ENCODE measurements around the gene CEP72.

DNA sequence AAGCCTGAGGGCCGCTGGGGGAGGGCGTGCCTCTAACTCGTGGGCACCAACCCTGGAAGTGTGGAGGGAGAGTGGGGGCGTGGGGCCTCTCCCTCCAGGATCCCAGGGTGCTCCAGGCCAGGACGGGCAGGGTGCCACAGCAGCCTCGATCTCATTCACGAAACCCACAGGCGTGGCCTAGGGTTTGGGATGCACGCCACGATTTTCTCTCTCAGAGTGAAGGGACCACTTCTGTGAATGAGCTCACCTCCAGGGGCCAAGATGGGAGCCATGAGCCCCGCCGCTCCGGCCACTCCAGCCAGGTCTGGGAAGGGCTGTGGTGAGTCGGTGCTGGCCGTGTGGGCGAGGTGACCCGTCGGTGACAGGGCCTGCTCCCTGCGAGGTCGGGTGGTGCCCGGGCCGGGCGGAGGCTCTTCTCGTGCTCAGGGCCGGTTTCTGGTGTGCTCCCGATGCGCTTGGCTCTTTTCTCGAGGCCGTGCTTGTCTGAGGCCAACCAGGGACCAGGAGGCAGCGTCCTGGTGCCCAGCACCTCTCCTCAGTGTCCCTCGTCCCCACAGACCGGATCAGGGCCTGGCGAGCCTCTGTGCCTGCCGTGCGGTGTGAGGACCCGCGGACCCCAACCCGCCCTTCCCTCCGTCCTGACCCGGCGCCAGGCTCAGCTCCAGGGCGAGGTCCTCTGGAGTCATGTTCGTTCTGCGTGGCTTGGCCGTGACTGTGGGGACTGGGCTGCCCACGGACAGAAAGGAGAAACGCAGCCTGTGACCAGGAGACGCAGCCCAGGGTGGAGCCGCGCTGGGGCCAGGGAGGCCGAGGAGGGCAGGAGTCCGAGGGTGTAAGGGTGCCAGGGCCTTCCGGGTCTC, 50.0 kb downstream of the CEP72 start:
- no peak for TF ChIP-seq CTCF (conservative IDR thresholded peaks at IDR 0.05; ENCODE audit: low read depth, low read length)
- no peak for TF ChIP-seq EZH2phosphoT487 (IDR thresholded peaks at IDR 0.05; ENCODE audit: borderline replicate concordance, low read length)
